ENCODE measurements around the gene CBR3. TPM values are rescaled to one million over a fixed set of nuclear protein-coding genes. Genes with fewer than 3 reads are reported as not detected.
A peak's percentile ranks its signal among the peaks of the same experiment; 100 is the strongest.

CBR3 gene
- total and polyA plus RNA-seq, 2 of the 13 experiments (the other 11 are each of a cell fraction or from before 2014, with no cell fraction given): not detected

DNA sequence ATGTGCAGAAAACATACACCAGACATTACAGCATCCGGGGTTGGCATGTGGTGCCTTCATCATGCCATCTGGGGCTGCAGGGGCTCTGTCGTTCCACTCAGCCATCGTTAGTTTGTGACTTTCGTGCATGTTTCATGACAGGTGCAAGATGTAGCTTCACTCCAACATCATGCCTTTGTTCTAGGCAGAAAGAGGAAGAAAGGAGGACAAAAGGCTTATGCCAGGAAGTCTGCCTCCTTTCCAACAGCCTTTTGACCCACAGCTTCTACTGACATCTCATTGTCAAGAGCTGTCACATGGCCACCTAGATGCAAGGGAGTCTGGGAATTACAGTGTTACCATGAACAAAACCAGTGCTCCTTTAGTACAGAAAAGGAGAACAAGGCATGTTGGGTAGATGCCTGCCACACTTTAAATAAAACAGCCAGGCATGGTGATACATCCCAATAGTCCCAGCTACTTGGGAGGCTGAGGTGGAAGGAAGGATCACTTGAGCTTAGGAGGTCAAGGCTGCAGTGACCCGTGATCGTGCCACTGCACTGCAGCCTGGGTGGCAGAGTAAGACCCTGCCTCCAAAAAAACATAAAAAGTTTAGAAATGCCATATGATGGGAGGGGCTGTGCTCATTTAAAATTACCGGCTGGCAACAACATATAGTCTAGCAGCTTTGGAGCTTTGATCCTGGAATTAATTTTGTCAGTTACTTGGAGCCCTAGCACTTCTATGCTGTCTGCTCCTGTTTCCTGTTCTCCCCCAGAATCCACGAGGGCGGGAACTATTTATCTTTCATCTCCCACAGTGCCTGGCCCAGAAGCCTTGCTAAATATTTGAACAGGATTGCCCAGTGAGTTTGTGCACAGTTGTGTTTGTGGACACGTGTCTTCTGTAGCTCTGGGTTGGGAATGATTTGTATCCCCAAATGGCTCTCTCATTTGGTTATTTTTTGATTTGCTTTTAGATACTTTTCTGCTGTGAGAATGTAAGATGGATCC is 29.2 kb downstream of the CBR3 start (continued):
- TF ChIP-seq, protein P1, sequence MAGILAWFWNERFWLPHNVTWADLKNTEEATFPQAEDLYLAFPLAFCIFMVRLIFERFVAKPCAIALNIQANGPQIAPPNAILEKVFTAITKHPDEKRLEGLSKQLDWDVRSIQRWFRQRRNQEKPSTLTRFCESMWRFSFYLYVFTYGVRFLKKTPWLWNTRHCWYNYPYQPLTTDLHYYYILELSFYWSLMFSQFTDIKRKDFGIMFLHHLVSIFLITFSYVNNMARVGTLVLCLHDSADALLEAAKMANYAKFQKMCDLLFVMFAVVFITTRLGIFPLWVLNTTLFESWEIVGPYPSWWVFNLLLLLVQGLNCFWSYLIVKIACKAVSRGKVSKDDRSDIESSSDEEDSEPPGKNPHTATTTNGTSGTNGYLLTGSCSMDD (CRISPR knock-in tag; IDR thresholded peaks at IDR 0.05): no peak
- TF ChIP-seq ZNF180 (CRISPR knock-in tag; IDR thresholded peaks at IDR 0.05; ENCODE audit: borderline replicate concordance, low read depth): no peak
- TF ChIP-seq, protein P2, sequence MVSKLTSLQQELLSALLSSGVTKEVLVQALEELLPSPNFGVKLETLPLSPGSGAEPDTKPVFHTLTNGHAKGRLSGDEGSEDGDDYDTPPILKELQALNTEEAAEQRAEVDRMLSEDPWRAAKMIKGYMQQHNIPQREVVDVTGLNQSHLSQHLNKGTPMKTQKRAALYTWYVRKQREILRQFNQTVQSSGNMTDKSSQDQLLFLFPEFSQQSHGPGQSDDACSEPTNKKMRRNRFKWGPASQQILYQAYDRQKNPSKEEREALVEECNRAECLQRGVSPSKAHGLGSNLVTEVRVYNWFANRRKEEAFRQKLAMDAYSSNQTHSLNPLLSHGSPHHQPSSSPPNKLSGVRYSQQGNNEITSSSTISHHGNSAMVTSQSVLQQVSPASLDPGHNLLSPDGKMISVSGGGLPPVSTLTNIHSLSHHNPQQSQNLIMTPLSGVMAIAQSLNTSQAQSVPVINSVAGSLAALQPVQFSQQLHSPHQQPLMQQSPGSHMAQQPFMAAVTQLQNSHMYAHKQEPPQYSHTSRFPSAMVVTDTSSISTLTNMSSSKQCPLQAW (CRISPR knock-in tag; IDR thresholded peaks at IDR 0.05): peak; percentile 55; the same call in 1 of the 2 replicates
- TF ChIP-seq, protein P3, sequence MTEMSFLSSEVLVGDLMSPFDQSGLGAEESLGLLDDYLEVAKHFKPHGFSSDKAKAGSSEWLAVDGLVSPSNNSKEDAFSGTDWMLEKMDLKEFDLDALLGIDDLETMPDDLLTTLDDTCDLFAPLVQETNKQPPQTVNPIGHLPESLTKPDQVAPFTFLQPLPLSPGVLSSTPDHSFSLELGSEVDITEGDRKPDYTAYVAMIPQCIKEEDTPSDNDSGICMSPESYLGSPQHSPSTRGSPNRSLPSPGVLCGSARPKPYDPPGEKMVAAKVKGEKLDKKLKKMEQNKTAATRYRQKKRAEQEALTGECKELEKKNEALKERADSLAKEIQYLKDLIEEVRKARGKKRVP (CRISPR knock-in tag; IDR thresholded peaks at IDR 0.05): peak in 1 of 2 experiments; percentile 37; a peak in 1 of 4 replicates
- TF ChIP-seq ZFAT (CRISPR knock-in tag; conservative IDR thresholded peaks at IDR 0.05): no peak
- no peak for TF ChIP-seq ZNF354B (CRISPR knock-in tag; IDR thresholded peaks at IDR 0.05)
- no peak for TF ChIP-seq JDP2 (CRISPR knock-in tag; IDR thresholded peaks at IDR 0.05; ENCODE audit: borderline replicate concordance)
- TF ChIP-seq ETV5 (CRISPR knock-in tag; IDR thresholded peaks at IDR 0.05; ENCODE audit: borderline replicate concordance): peak; percentile 59; the same call in 1 of the 2 replicates
- TF ChIP-seq MIER2 (CRISPR knock-in tag; IDR thresholded peaks at IDR 0.05): 0 out of 2 replicates have a peak, but pooled peaks have one; percentile 27
- TF ChIP-seq KDM1A (CRISPR knock-in tag; IDR thresholded peaks at IDR 0.05): no peak
- no peak for TF ChIP-seq CAMTA2 (CRISPR knock-in tag; IDR thresholded peaks at IDR 0.05; ENCODE audit: borderline replicate concordance)
- no peak for TF ChIP-seq ZNF670 (CRISPR knock-in tag; IDR thresholded peaks at IDR 0.05; ENCODE audit: borderline replicate concordance)
- TF ChIP-seq ZNF530 (CRISPR knock-in tag; IDR thresholded peaks at IDR 0.05; ENCODE audit: low read depth): no peak
- TF ChIP-seq, protein P4, sequence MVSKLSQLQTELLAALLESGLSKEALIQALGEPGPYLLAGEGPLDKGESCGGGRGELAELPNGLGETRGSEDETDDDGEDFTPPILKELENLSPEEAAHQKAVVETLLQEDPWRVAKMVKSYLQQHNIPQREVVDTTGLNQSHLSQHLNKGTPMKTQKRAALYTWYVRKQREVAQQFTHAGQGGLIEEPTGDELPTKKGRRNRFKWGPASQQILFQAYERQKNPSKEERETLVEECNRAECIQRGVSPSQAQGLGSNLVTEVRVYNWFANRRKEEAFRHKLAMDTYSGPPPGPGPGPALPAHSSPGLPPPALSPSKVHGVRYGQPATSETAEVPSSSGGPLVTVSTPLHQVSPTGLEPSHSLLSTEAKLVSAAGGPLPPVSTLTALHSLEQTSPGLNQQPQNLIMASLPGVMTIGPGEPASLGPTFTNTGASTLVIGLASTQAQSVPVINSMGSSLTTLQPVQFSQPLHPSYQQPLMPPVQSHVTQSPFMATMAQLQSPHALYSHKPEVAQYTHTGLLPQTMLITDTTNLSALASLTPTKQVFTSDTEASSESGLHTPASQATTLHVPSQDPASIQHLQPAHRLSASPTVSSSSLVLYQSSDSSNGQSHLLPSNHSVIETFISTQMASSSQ (IDR thresholded peaks at IDR 0.05; ENCODE audit: low read depth): no peak
- TF ChIP-seq, protein P4 (CRISPR knock-in tag; IDR thresholded peaks at IDR 0.05; ENCODE audit: borderline replicate concordance): no peak
- TF ChIP-seq SOX6 (IDR thresholded peaks at IDR 0.05): no peak
- peak; percentile 66; the same call in 1 of the 2 replicates for TF ChIP-seq SOX6 (CRISPR knock-in tag; IDR thresholded peaks at IDR 0.05)
- TF ChIP-seq ZBTB3 (CRISPR knock-in tag; IDR thresholded peaks at IDR 0.05; ENCODE audit: borderline replicate concordance, low read depth): no peak
- no peak for TF ChIP-seq IKZF1 (IDR thresholded peaks at IDR 0.05)
- no peak for TF ChIP-seq FOXK2 (IDR thresholded peaks at IDR 0.05)
- no peak for TF ChIP-seq NCOA5 (CRISPR knock-in tag; IDR thresholded peaks at IDR 0.05)
- TF ChIP-seq STAT5B (CRISPR knock-in tag; IDR thresholded peaks at IDR 0.05): no peak
- no peak for TF ChIP-seq ZFP1 (CRISPR knock-in tag; IDR thresholded peaks at IDR 0.05)
